Hematopoietic multipotent progenitor cell (in vitro differentiated cells): ENCODE measurements around the gene NME2. TPM values are rescaled to one million over a fixed set of nuclear protein-coding genes. Genes with fewer than 3 reads are reported as not detected.

Experiments
- DNase-seq, 3 donors: peaks; one replicate each; pipeline ENCODE4 v3.0.0-alpha.2; 2011 to 2015; ENCODE audit warnings: low read depth in 2 of 3, low spot score in 2 of 3
- total RNA-seq: library from RNA; depleted of rRNA; stranded (reverse); fragments of >200 nt; gene quantifications from one replicate; pipeline ENCODE4 v1.2.3, GENCODE V29; 2012

Gene NME2
- total RNA-seq, 1 donor, result 608 TPM

DNA sequence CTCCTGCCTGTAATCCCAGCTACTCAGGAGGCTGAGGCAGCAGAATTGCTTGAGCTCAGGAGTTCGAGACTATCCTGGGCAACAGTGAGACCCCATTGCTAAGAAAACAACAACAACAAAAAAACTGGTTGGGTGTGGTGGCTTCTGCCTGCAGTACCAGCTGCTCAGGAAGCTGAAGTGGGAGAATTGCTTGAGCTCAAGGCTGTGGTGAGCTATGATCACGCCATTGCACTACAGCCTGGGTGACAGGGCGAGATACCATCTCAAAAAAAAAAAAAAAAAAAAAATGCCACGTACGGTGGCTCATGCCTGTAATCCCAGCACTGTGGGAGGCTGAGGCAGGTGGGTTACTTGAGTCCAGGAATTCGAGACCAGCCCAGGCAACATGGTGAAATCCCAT, 34.1 kb downstream of the NME2 start:
- peak in 1 of 3 donors; percentile 31 for DNase-seq

DNA sequence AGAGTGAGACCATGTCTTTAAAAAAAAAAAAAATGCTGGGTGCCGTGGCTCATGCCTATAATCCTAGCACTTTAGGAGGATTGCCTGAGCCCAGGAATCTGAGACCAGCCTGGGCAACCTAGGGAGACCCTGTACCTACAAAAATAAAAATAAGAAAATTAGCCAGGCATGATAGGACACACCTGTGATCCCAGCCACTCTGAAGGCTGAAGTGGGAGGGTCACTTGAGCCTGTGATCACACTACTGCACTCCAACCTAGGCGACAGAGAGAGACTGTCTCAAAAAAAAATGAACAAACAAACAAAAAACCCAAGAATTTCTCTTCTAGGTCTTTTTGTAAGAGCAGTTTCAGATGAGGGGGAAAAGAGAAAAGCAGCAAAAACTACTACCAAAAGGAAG, 34.6 kb downstream of the NME2 start:
- DNase-seq, result no peak

DNA sequence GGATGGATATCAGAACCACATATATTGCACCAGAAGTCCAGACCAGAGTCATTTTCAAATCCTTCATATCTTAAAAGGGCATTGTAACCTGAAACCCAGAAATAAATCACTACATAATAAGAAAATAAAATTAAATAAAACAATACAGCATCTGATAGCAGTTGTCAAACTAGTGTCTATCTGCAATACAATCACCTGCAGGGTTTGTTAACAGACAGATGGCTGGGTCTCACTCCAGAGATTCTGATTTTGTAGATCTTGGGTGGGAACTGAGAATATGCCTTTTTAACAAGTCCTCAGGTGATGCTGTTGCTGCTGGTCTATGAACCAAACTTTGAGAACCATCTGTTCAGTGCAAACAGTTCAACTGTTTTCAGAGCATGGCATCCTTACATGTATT, 37.6 kb downstream of the NME2 start:
- DNase-seq, result no peak

DNA sequence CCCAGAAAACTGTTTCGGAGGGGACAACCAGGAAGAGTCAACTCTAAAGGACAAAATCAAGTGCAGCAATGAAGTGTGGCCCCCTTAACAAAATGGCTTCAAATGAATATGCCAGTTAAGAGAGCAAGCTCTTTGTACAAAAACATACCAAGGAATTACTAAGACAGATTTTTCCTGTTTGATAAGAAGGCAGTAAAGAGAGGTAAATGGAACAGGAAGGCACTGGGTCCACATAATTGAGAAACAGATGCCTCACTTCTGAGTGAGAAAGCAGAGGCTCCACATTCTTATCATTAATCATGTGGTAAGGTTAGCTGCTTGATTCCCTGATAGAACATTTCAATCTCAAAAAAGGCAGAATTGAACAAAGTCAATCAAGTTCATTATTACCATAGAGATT, 48.7 kb downstream of the NME2 start:
- DNase-seq, result peak in 1 of 3 donors; percentile 28

DNA sequence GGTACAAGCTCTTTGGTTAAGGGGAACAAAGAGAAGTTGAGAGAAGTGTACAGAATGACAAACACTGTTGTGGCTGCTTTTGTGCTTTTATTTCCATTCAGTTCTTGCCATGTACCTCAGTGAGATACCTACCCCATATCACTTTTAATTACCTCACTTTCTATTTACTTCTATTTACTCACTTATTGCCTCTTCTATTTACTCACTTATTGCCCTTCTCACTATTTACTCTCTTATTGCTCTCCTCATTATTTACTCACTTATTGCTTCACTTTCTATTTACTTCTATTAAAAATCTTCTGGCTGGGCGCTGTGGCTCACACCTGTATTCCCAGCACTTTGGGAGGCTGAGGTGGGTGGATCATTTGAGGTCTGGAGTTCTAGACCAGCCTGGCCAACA, 51.7 kb downstream of the NME2 start:
- no peak for DNase-seq

DNA sequence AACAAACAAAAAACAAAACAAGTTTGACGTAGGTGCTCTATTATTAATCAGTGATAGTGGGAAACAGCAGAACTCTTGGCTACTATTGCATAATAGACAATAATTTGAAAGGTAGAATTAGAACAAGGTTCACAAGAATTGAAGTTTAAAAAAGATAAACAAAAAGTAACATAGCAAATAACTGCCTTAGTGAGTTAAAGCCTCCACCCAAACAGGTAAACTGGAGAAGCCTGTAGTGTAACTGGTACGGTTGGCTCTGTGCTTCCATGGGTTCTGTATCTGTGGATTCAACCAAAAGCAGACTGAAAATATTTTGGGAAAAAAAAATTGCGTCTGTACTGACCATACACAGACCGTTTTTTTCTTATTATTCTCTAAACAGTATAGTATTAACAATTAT, 55.1 kb downstream of the NME2 start:
- DNase-seq, result no peak

Other genes starting within 250 kb of the NME2 start
- gene SPAG9, start 45.5 kb upstream of the NME2 start, total RNA-seq, result 52.0 TPM
- gene NME1, start 12.9 kb upstream of the NME2 start, total RNA-seq, result 49.5 TPM
- 15.9 TPM for gene MBTD1, start 93.6 kb downstream of the NME2 start, total RNA-seq
- 24.0 TPM for gene UTP18, start 94.1 kb downstream of the NME2 start, total RNA-seq